H1 (cell line): ENCODE data around the gene NOTCH2. TPM values are rescaled to one million over a fixed set of nuclear protein-coding genes. Genes with fewer than 3 reads are reported as not detected.

Experiments
- CBX8 ChIP-seq: fragments of 300-800, 300-1000 bp; sonication (generic); IDR thresholded peaks from 2 replicates; pipeline ENCODE4 v1.7.1; 2016; ENCODE audit warnings: low read depth, low read length, borderline replicate concordance
- CTCF ChIP-seq, 3 experiments: IDR thresholded peaks; 1 replicate in 2 of 3; 2 replicates in 1 of 3; pipeline versions ENCODE4 v1.5.1 to v1.6.1; 2011; ENCODE audit warnings: low read length in 3 of 3, mild to moderate bottlenecking in 3 of 3, inconsistent platforms in 2 of 3, low read depth in 1 of 3, moderate library complexity in 1 of 3; ENCODE audit not compliant: insufficient read depth in 1 of 3; ENCODE audit errors: control extremely low read depth in 1 of 3
- RFX5 ChIP-seq: IDR thresholded peaks from 2 replicates; pipeline ENCODE4 v1.6.1; 2011; ENCODE audit warnings: low read depth, low read length, improper control_type of control experiment, borderline replicate concordance
- YY1 ChIP-seq: IDR thresholded peaks from 2 replicates; pipeline ENCODE4 v1.6.1; 2011; ENCODE audit warnings: low read depth, mild to moderate bottlenecking, low read length
- polyA plus RNA-seq, 7 experiments: library from polyadenylated mRNA; depleted of rRNA in 3 of 7; stranded (reverse) in 5 of 7; unstranded in 2 of 7; fragments of >200 nt in 5 of 7; fragments of 200-250 nt in 2 of 7; gene quantifications; 1 replicate in 5 of 7; 2 replicates in 1 of 7; 4 replicates in 1 of 7; pipeline versions ENCODE4 v1.2.1 to v1.2.3, GENCODE V29; 2011 to 2013; ENCODE audit warnings: missing spikeins in 2 of 7, mixed read lengths in 2 of 7
- total RNA-seq: library from RNA; stranded (reverse); fragmentation: NEBNext Ultra II Directional; extraction: Animal tissue kit (Norgen Biotek cat#: 25700); gene quantifications from 2 replicates; pipeline ENCODE4 v1.2.1, GENCODE V29; 2021

Gene NOTCH2
- total and polyA plus RNA-seq, 2 of the 8 experiments (the other 6 are each of a cell fraction or from before 2014, with no cell fraction given): 17.7 to 63.0 TPM

GRCh38 chr1:119912963-119913362 lies 156.5 kb downstream of the NOTCH2 start (continued):
- no peak for TF ChIP-seq CTCF (IDR thresholded peaks at IDR 0.05; ENCODE audit: control extremely low read depth in 1 of 3, insufficient read depth in 1 of 3, low read depth in 1 of 3, low read length in 3 of 3)
- no peak for TF ChIP-seq CBX8
- TF ChIP-seq RFX5: no peak
- TF ChIP-seq YY1: no peak
